ENCODE results near the gene PLIN3. TPM values are rescaled to one million over a fixed set of nuclear protein-coding genes. Genes with fewer than 3 reads are reported as not detected.

Gene PLIN3, protein sequence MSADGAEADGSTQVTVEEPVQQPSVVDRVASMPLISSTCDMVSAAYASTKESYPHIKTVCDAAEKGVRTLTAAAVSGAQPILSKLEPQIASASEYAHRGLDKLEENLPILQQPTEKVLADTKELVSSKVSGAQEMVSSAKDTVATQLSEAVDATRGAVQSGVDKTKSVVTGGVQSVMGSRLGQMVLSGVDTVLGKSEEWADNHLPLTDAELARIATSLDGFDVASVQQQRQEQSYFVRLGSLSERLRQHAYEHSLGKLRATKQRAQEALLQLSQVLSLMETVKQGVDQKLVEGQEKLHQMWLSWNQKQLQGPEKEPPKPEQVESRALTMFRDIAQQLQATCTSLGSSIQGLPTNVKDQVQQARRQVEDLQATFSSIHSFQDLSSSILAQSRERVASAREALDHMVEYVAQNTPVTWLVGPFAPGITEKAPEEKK
- total RNA-seq (10 to 100 TPM; 56.4 to 68.4 TPM), polyA plus RNA-seq (10 to 100 TPM; 53.2 to 56.5 TPM)
- long read RNA-seq, donor 1, transcript PLIN3-202 (8 exons, 1,535 nt) = minor isoform, 27 of 1,132 reads
- long read RNA-seq, donor 1, transcript PLIN3-201 (8 exons, 2,333 nt) = major isoform, 923 of 1,132 reads
- long read RNA-seq, donor 1, partial matches to known transcripts = 96 of 1,132 reads
- long read RNA-seq, donor 1, other reads (novel, unspliced or antisense) = 85 of 1,132 reads
- long read RNA-seq, donor 2, transcript PLIN3-201 (8 exons, 2,333 nt) = major isoform, 87 of 107 reads
- long read RNA-seq, donor 2, partial matches to known transcripts = 10 of 107 reads
- long read RNA-seq, donor 2, other reads (novel, unspliced or antisense) = 10 of 107 reads

DNA sequence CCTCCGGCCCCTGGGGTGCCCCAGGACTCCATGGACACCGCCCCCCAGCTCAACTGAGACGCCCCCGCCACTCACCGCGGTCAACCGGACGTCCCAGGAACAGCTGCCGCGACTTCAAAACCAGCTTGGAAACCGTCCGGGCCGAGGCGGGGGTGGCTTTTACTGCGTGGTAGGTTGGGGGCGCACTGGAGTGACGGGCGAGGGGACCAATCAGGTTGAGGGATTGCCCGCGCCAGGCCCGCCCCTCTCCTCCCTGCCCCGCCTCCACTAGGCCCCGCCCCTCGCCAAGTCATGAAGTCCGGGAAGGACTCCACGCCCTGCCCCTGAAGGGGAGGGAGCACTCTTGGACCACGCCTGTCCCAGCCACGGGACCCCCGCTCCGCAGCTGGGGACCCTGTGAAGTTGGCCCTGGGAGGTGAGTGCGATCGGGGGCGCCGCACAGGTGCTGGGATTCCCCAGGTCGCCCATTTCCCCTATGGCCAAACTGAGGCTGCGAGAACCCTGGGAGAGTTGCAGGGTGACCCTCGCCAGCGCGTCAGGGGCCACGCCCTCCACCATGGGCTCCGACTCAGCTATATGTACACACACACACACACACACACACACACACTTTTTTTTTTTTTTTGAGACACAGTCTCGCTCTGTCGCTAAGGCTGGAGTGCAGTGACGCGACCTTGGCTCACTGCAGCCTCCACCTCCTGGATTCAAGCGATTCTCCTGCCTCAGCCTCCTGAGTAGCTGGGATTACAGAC, at the start of gene PLIN3:
PLIN3 (minus strand) TSS at position 134 of the 752 bp plus-strand sequence. CDS start 6,273 bp downstream, outside the sequence.
- H3K27me3 ChIP-seq (ENCODE audit: control insufficient read depth in 1 of 2, insufficient read depth in 2 of 2, low read length in 1 of 2) = no peaks in the 10 kb centered on the region
- peak within 1 kb of the TSS in 1 of 2 donors; percentile 59 for H3K27ac ChIP-seq (ENCODE audit: low read depth in 1 of 2, low read length in 2 of 2)
- DNase-seq (peak; percentile 99 to 100), ATAC-seq (ENCODE audit: low FRiP score) (peak; percentile 99)
- no peaks in the 10 kb centered on the region for H3K36me3 ChIP-seq (ENCODE audit: control insufficient read depth in 1 of 2, insufficient read depth in 2 of 2, low read length in 1 of 2)
- intact Hi-C loops (cut with DNase I) = no loop called here
- peak within 1 kb of the TSS; percentile 66 to 91 for H3K4me3 ChIP-seq (ENCODE audit: low read length in 2 of 2)
- no peaks in the 10 kb centered on the region for H3K4me1 ChIP-seq (ENCODE audit: control insufficient read depth in 1 of 2, insufficient read depth in 2 of 2, low read length in 2 of 2)
- H3K9me3 ChIP-seq (ENCODE audit: control insufficient read depth, low read length) = no peaks in the 10 kb centered on the region
- WGBS, 2 donors = 5% methylated on average over 39 to 46 of the region's 46 CpGs

- Histone ChIP-seq H3K27ac (ENCODE audit: low read depth in 1 of 2, low read length in 2 of 2) (no peak overlapping the region), H3K9me3 (ENCODE audit: control insufficient read depth, low read length) (no peaks in the 10 kb centered on the region), H3K36me3 (ENCODE audit: control insufficient read depth in 1 of 2, insufficient read depth in 2 of 2, low read length in 1 of 2) (no peaks in the 10 kb centered on the region), H3K4me3 (ENCODE audit: low read length in 2 of 2) (no peak overlapping the region), H3K4me1 (ENCODE audit: control insufficient read depth in 1 of 2, insufficient read depth in 2 of 2, low read length in 2 of 2) (no peaks in the 10 kb centered on the region), H3K27me3 (ENCODE audit: control insufficient read depth in 1 of 2, insufficient read depth in 2 of 2, low read length in 1 of 2) (no peaks in the 10 kb centered on the region)
- intact Hi-C loops (cut with DNase I) = no loop called here
- no peak for ATAC-seq (ENCODE audit: low FRiP score)
- peak in 1 of 2 donors; percentile 63 for DNase-seq
- WGBS, 2 donors = 94 to 96% methylated on average over 41 of the region's 41 CpGs
Observed at GRCh38 chr19:4916292-4917082, 49.0 kb upstream of the PLIN3 start.

DNA sequence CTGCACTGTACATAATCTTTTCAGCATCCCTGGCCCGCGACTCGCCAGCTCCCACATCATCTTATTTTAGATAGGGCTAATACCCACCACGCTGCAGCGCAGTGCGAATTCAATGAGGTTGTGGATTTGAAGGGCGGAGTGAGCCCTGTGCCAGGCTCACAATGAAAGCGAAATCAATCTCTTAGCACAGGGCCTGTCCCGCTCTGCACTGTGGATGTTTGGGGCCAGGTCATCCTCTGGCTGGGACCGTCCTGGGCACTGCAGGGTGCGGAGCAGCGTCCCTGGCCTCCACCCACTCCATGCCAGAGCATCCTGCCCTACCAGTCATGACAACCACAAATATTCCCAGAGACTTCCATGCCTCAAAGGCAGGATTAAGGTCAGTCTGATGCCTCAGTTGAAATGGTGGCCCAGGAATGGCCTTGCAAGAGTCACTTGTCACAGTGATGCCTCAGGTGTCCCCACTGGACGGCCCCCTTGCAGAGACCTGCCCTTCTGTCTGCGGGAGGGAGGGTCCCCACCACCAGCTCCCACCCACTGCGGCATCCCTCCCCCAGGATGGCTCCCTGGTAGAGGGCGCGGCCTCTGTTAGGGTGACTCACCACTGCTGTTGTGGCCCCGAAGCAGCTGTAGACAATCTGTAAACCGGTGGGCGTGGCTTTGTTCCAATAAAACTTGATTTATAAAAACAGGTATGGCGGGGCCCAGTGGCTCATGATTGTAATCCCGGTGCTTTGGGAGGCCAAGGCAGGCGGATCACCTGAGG, 47.5 kb upstream of the PLIN3 start:
- 83 to 88% methylated on average over 23 of the region's 23 CpGs for WGBS, 2 donors

GRCh38 chr19:4913996-4914735, 46.7 kb upstream of the PLIN3 start:
- DNase-seq (peak in 1 of 2 donors; percentile 69), ATAC-seq (ENCODE audit: low FRiP score) (no peak)
- Histone ChIP-seq H3K36me3 (ENCODE audit: control insufficient read depth in 1 of 2, insufficient read depth in 2 of 2, low read length in 1 of 2) (no peaks in the 10 kb centered on the region), H3K27me3 (ENCODE audit: control insufficient read depth in 1 of 2, insufficient read depth in 2 of 2, low read length in 1 of 2) (no peaks in the 10 kb centered on the region), H3K4me3 (ENCODE audit: low read length in 2 of 2) (no peak overlapping the region), H3K27ac (ENCODE audit: low read depth in 1 of 2, low read length in 2 of 2) (no peak overlapping the region), H3K4me1 (ENCODE audit: control insufficient read depth in 1 of 2, insufficient read depth in 2 of 2, low read length in 2 of 2) (no peaks in the 10 kb centered on the region), H3K9me3 (ENCODE audit: control insufficient read depth, low read length) (no peaks in the 10 kb centered on the region)
- whole genome bisulfite sequencing, 2 donors = 89% methylated on average over 24 of the region's 24 CpGs
- intact Hi-C loops (cut with DNase I) = loop anchor here (5.0 kb wide), 3 partner anchors 53 to 118 kb away; partner anchors contain the start of gene KDM4B (in 1 of the 2)

More for the DNA sequence above, 47.5 kb upstream of the PLIN3 start:
- DNase-seq = peak in 1 of 2 donors; percentile 76
- Histone ChIP-seq H3K27me3 (ENCODE audit: control insufficient read depth in 1 of 2, insufficient read depth in 2 of 2, low read length in 1 of 2) (no peaks in the 10 kb centered on the region), H3K4me1 (ENCODE audit: control insufficient read depth in 1 of 2, insufficient read depth in 2 of 2, low read length in 2 of 2) (no peaks in the 10 kb centered on the region), H3K27ac (ENCODE audit: low read depth in 1 of 2, low read length in 2 of 2) (no peak overlapping the region), H3K36me3 (ENCODE audit: control insufficient read depth in 1 of 2, insufficient read depth in 2 of 2, low read length in 1 of 2) (no peaks in the 10 kb centered on the region), H3K9me3 (ENCODE audit: control insufficient read depth, low read length) (no peaks in the 10 kb centered on the region), H3K4me3 (ENCODE audit: low read length in 2 of 2) (no peak overlapping the region)
- intact Hi-C loops (cut with DNase I) = loop anchor here (5.0 kb wide), 3 partner anchors 52 to 117 kb away; partner anchors contain the start of gene KDM4B (in 1 of the 2)
- no peak for ATAC-seq (ENCODE audit: low FRiP score)

DNA sequence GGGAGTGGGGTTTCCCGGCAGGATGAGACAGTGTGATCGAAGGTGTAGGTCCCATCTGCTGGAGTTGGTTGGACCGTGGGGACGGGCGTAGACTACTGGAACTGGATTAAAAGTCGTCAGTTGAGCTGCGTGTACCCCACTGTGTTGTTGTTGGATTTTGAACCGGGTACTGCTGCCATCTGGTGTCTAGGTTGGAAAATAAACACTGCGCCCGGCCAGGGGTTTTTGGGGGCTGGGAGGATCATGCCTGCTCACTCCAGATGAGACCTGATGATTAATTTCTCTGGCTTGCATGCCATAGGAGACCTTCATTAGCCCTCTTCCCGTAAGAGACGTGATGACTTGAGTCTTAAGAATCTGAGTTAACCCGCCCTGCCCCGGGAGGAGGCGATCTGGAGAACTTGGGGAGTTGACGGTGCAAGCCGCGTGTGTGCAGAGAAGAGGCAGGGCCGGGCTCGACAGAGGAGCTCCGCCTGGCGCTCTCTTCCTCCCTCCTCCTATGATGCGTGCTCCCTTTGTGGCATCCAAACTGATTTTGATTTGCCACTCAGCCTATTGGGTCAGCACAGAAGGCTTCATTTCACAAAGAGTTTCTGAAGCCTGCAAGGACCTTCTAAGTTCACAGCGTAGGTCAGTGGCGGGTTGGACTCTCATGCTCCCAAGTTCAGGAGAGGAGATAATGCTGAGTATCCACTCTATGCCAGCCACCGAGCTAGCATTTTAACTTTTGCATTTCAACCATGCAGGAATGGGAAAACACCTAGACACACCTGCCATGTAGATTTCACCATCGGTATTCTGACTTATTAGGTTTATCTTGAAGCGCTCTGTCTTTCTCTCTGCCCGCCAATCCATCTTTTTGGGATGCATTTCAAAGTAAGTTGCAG, 44.6 kb upstream of the PLIN3 start:
- Histone ChIP-seq H3K27ac (ENCODE audit: low read depth in 1 of 2, low read length in 2 of 2) (peak overlapping the region in 1 of 2 donors; percentile 73), H3K36me3 (ENCODE audit: control insufficient read depth in 1 of 2, insufficient read depth in 2 of 2, low read length in 1 of 2) (no peaks in the 10 kb centered on the region), H3K27me3 (ENCODE audit: control insufficient read depth in 1 of 2, insufficient read depth in 2 of 2, low read length in 1 of 2) (no peaks in the 10 kb centered on the region), H3K9me3 (ENCODE audit: control insufficient read depth, low read length) (no peaks in the 10 kb centered on the region), H3K4me1 (ENCODE audit: control insufficient read depth in 1 of 2, insufficient read depth in 2 of 2, low read length in 2 of 2) (no peaks in the 10 kb centered on the region), H3K4me3 (ENCODE audit: low read length in 2 of 2) (no peak overlapping the region)
- DNase-seq = peak; percentile 91 to 93
- intact Hi-C loops (cut with DNase I) = loop anchor here (2.0 to 5.0 kb wide), 5 partner anchors 39 to 120 kb away; partner anchors contain the start of gene KDM4B (in 1 of the 2)
- peak; percentile 77 for ATAC-seq (ENCODE audit: low FRiP score)
- 14 to 17% methylated on average over 29 of the region's 29 CpGs for WGBS, 2 donors

DNA sequence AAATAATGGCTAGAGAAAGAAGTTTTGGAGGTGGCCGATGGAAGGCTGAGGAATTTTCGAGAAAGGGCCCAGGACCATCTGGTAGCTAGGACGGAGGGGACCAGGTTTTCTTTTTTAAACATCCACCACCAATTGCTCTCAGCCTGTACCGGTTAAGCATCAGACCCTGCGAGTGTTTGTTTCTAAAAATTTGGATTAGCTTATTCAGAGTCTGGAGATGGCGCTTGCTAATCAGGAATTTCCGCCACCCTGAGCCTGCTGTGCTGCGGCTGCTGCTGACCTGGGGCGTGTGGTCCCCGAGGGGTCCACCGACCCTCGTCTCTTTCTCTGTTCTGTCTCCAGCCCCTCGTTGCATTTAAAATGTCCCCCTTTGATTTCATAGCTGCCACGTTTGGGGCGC, 43.8 kb upstream of the PLIN3 start:
- intact Hi-C loops (cut with DNase I) = loop anchor here (2.0 to 5.0 kb wide), 5 partner anchors 39 to 121 kb away; partner anchors contain the start of gene KDM4B (in 1 of the 2)
- Histone ChIP-seq H3K27me3 (ENCODE audit: control insufficient read depth in 1 of 2, insufficient read depth in 2 of 2, low read length in 1 of 2) (no peaks in the 10 kb centered on the region), H3K4me3 (ENCODE audit: low read length in 2 of 2) (no peak overlapping the region), H3K9me3 (ENCODE audit: control insufficient read depth, low read length) (no peaks in the 10 kb centered on the region), H3K36me3 (ENCODE audit: control insufficient read depth in 1 of 2, insufficient read depth in 2 of 2, low read length in 1 of 2) (no peaks in the 10 kb centered on the region), H3K27ac (ENCODE audit: low read depth in 1 of 2, low read length in 2 of 2) (peak overlapping the region in 1 of 2 donors; percentile 73), H3K4me1 (ENCODE audit: control insufficient read depth in 1 of 2, insufficient read depth in 2 of 2, low read length in 2 of 2) (no peaks in the 10 kb centered on the region)
- WGBS, 2 donors = 36 to 37% methylated on average over 15 of the region's 15 CpGs
- DNase-seq = no peak
- no peak for ATAC-seq (ENCODE audit: low FRiP score)
